Stomach (tissue), 9 donors: ENCODE results near the gene ATF2. TPM values are rescaled to one million over a fixed set of nuclear protein-coding genes. Genes with fewer than 3 reads are reported as not detected.
A peak's percentile ranks its signal among the peaks of the same experiment; 100 is the strongest.

Experiments
- DNase-seq, 2 donors: peaks; one replicate each; pipeline versions ENCODE4 v3.0.0 to v3.0.0-alpha.2; 2013 to 2019
- H3K27ac ChIP-seq, 5 donors: fragments of 200-600 bp in 4 of 5; sonication (generic) in 4 of 5; one replicate each; pipeline ENCODE4 v1.5.1; 2013 to 2019; ENCODE audit warnings: mild to moderate bottlenecking in 1 of 5, moderate library complexity in 1 of 5
- H3K27me3 ChIP-seq, 3 donors: fragments of 200-600 bp; sonication (generic); one replicate each; pipeline ENCODE4 v1.5.1; 2017 to 2019; ENCODE audit warnings: mixed run types in 1 of 3
- H3K36me3 ChIP-seq, 4 donors: fragments of 200-600 bp; sonication (generic); 1 replicate in 3 of 4; 2 replicates in 1 of 4; pipeline ENCODE4 v1.5.1; 2016 to 2019
- H3K4me1 ChIP-seq, 4 donors: fragments of 200-600 bp; sonication (generic); one replicate each; pipeline ENCODE4 v1.5.1; 2016 to 2019
- H3K4me3 ChIP-seq, 4 donors: fragments of 200-600 bp; sonication (generic) in 3 of 4; one replicate each; pipeline ENCODE4 v1.5.1; 2016 to 2019; ENCODE audit warnings: mild to moderate bottlenecking in 1 of 4
- H3K9me3 ChIP-seq, 4 donors: fragments of 200-600 bp; sonication (generic); one replicate each; pipeline ENCODE4 v1.5.1; 2016 to 2019
- CTCF ChIP-seq, 7 experiments: fragments of 450-650 bp in 4 of 7; fragments of 200-600 bp in 3 of 7; sonication (generic) in 3 of 7; IDR thresholded peaks; one replicate each; pipeline ENCODE4 v1.5.1; 2016 to 2019; ENCODE audit warnings: antibody characterized with exemption in 7 of 7, control low read depth in 2 of 7, mild to moderate bottlenecking in 1 of 7
- EP300 ChIP-seq: sonication (generic); formaldehyde crosslinking; IDR thresholded peaks from one replicate; pipeline ENCODE4 v1.6.1; 2017; ENCODE audit warnings: antibody characterized with exemption
- POLR2A ChIP-seq, 4 donors: fragments of 450-650 bp; IDR thresholded peaks; one replicate each; pipeline ENCODE4 v1.6.1; 2016; ENCODE audit warnings: antibody characterized with exemption in 4 of 4, control low read depth in 2 of 4, mild to moderate bottlenecking in 1 of 4, moderate library complexity in 1 of 4
- POLR2AphosphoS5 ChIP-seq, 3 donors: sonication (generic); formaldehyde crosslinking; IDR thresholded peaks; one replicate each; pipeline ENCODE4 v1.6.1; 2016; ENCODE audit warnings: antibody characterized with exemption in 3 of 3
- WGBS, 5 donors: extraction: QIAGEN DNeasy Blood & Tissue Kit in 3 of 5; methylation state at CpG; one replicate each; pipeline versions ENCODE4 v1.1.5 to v1.1.7; 2013 to 2018; 5-methylcytosine and 5-hydroxymethylcytosine counted together
- intact Hi-C: fragments of 100-400 bp; cut with DNase I; formaldehyde crosslinking; loops from one replicate; pipeline ENCODE4 v1.15.1; 2023; ENCODE audit warnings: low total_unique reads
- polyA plus RNA-seq, 3 donors: library from polyadenylated mRNA; stranded (reverse); fragments of 200-250 nt; gene quantifications; one replicate each; pipeline ENCODE4 v1.2.3, GENCODE V29; 2013
- total RNA-seq, 5 donors: library from RNA; depleted of rRNA; stranded (reverse); fragments of >200 nt; gene quantifications; one replicate each; pipeline versions ENCODE4 v1.1.0 to v1.2.3, GENCODE V29; 2014 to 2016
- donor health status: healthy with polysubstance abuse.
- donor health status: Bipolar disorder and iron deficiency.
- donor health status: healthy.

Gene ATF2
- total and polyA plus RNA-seq, 8 donors, result 6.7 to 74.1 (median 28.4) TPM

- no peak overlapping the region for H3K27ac ChIP-seq
- intact Hi-C loops, result no loop called here
Observed at GRCh38 chr2:175205523-175205922, 37.5 kb upstream of the ATF2 start.

GRCh38 chr2:175203621-175204496 lies 35.9 kb upstream of the ATF2 start:
- WGBS, 5 donors, result 26 to 33% (median 29%) methylated on average over 12 of the region's 12 CpGs
- no peak overlapping the region for H3K27ac ChIP-seq
- no peaks in the 10 kb centered on the region for H3K36me3 ChIP-seq
- no peak for TF ChIP-seq POLR2AphosphoS5 (IDR thresholded peaks at IDR 0.05)
- TF ChIP-seq EP300, result no peak
- TF ChIP-seq CTCF (IDR thresholded peaks at IDR 0.05), result peak in 5 of 7 experiments; percentile 34 to 45 (median 37)
- no peak for TF ChIP-seq POLR2A (IDR thresholded peaks at IDR 0.05)
- intact Hi-C loops, result loop anchor here (5.0 kb wide), 1 partner anchor 73 kb away; no protein-coding TSS in a partner anchor
- peak; percentile 59 to 74 for DNase-seq
- H3K9me3 ChIP-seq, result peaks cover 0 to 9% (median 4%) of the 10 kb centered on the region in 4 donors
- H3K4me3 ChIP-seq, result no peak overlapping the region
- H3K4me1 ChIP-seq, result peaks cover 0 to 5% (median 0%) of the 10 kb centered on the region in 4 donors
- peaks cover 0 to 10% (median 0%) of the 10 kb centered on the region in 3 donors for H3K27me3 ChIP-seq

More at GRCh38 chr2:175205523-175205922, 37.5 kb upstream of the ATF2 start:
- Histone ChIP-seq H3K4me3 (no peak overlapping the region), H3K36me3 (no peaks in the 10 kb centered on the region), H3K9me3 (no peaks in the 10 kb centered on the region), H3K4me1 (peaks cover 0 to 5% (median 0%) of the 10 kb centered on the region in 4 donors), H3K27me3 (peaks cover 0 to 10% (median 0%) of the 10 kb centered on the region in 3 donors)
- DNase-seq, result no peak
- WGBS, 5 donors, result 81 to 91% (median 89%) methylated on average over 3 of the region's 3 CpGs
- TF ChIP-seq CTCF (IDR thresholded peaks at IDR 0.05) (no peak), POLR2A (IDR thresholded peaks at IDR 0.05) (no peak), POLR2AphosphoS5 (IDR thresholded peaks at IDR 0.05) (no peak)

GRCh38 chr2:175195012-175195411 lies 27.0 kb upstream of the ATF2 start:
- Histone ChIP-seq H3K36me3 (no peaks in the 10 kb centered on the region), H3K27ac (no peak overlapping the region), H3K27me3 (no peaks in the 10 kb centered on the region), H3K4me1 (no peaks in the 10 kb centered on the region), H3K4me3 (no peak overlapping the region), H3K9me3 (peaks cover 0 to 10% (median 3%) of the 10 kb centered on the region in 4 donors)
- no peak for DNase-seq
- intact Hi-C loops, result no loop called here
- TF ChIP-seq EP300, result no peak
- TF ChIP-seq POLR2A (IDR thresholded peaks at IDR 0.05), result no peak
- no peak for TF ChIP-seq CTCF (IDR thresholded peaks at IDR 0.05)
- no peak for TF ChIP-seq POLR2AphosphoS5 (IDR thresholded peaks at IDR 0.05)

GRCh38 chr2:175188761-175189160 lies 20.8 kb upstream of the ATF2 start:
- TF ChIP-seq POLR2AphosphoS5 (IDR thresholded peaks at IDR 0.05), result no peak
- no peak overlapping the region for H3K27ac ChIP-seq
- H3K9me3 ChIP-seq, result peaks cover 0 to 4% (median 0%) of the 10 kb centered on the region in 4 donors
- DNase-seq, result no peak
- H3K4me1 ChIP-seq, result no peaks in the 10 kb centered on the region
- H3K36me3 ChIP-seq, result no peaks in the 10 kb centered on the region
- no peak overlapping the region for H3K4me3 ChIP-seq
- no peaks in the 10 kb centered on the region for H3K27me3 ChIP-seq
- 19 to 50% (median 44%) methylated on average over 1 of the region's 1 CpG for WGBS, 5 donors
- intact Hi-C loops, result no loop called here

- DNase-seq, result no peak
- H3K4me3 ChIP-seq, result no peak overlapping the region
- no peaks in the 10 kb centered on the region for H3K27me3 ChIP-seq
- intact Hi-C loops, result no loop called here
- no peak overlapping the region for H3K27ac ChIP-seq
- H3K36me3 ChIP-seq, result no peaks in the 10 kb centered on the region
- TF ChIP-seq CTCF (IDR thresholded peaks at IDR 0.05) (no peak), POLR2AphosphoS5 (IDR thresholded peaks at IDR 0.05) (no peak), EP300 (no peak), POLR2A (IDR thresholded peaks at IDR 0.05) (no peak)
- WGBS, 5 donors, result 93 to 100% (median 100%) methylated on average over 1 of the region's 1 CpG
- peaks cover 0 to 4% (median 0%) of the 10 kb centered on the region in 4 donors for H3K9me3 ChIP-seq
- no peaks in the 10 kb centered on the region for H3K4me1 ChIP-seq
Observed at GRCh38 chr2:175187378-175187777, 19.4 kb upstream of the ATF2 start.
